Stomach smooth muscle (tissue), 2 donors: Measurements from ENCODE around the gene CHAF1A.

Experiments
- H3K27ac ChIP-seq: one replicate; pipeline ENCODE4 v1.7.0; 2013; ENCODE audit warnings: mild to moderate bottlenecking, low read length, inconsistent platforms
- H3K27me3 ChIP-seq, 2 donors: one replicate each; pipeline ENCODE4 v1.7.0; 2013; ENCODE audit warnings: low read length in 2 of 2; ENCODE audit not compliant: insufficient read depth in 2 of 2, control insufficient read depth in 1 of 2
- H3K36me3 ChIP-seq, 2 donors: one replicate each; pipeline ENCODE4 v1.7.0; 2013; ENCODE audit warnings: low read length in 2 of 2; ENCODE audit not compliant: control insufficient read depth in 2 of 2, insufficient read depth in 2 of 2
- H3K4me1 ChIP-seq: one replicate; pipeline ENCODE4 v1.7.0; 2013; ENCODE audit warnings: low read length; ENCODE audit not compliant: control insufficient read depth, insufficient read depth
- H3K4me3 ChIP-seq, 2 donors: one replicate each; pipeline ENCODE4 v1.7.0; 2013; ENCODE audit warnings: low read length in 2 of 2
- H3K9ac ChIP-seq, 2 donors: one replicate each; pipeline ENCODE4 v1.7.0; 2013; ENCODE audit warnings: low read length in 2 of 2, mild to moderate bottlenecking in 1 of 2
- H3K9me3 ChIP-seq, 2 donors: one replicate each; pipeline ENCODE4 v1.7.0; 2013; ENCODE audit warnings: low read length in 2 of 2; ENCODE audit not compliant: control insufficient read depth in 2 of 2
- donor health status: healthy.
- donor health status: Pancreatic carcinoma.

CHAF1A gene

GRCh38 chr19:4402171-4403004, at the start of gene CHAF1A:
CHAF1A (plus strand) TSS chr19:4402640; CDS start chr19:4402763, 123 bp downstream.
- H3K9ac ChIP-seq: peak within 1 kb of the TSS; percentile 75 to 89
- H3K36me3 ChIP-seq: no peaks in the 10 kb centered on the region
- H3K4me3 ChIP-seq: peak within 1 kb of the TSS; percentile 75 to 79
- peaks cover 35% of the 10 kb centered on the region for H3K4me1 ChIP-seq
- H3K27me3 ChIP-seq: no peaks in the 10 kb centered on the region
- no peaks in the 10 kb centered on the region for H3K9me3 ChIP-seq
- H3K27ac ChIP-seq: peak within 1 kb of the TSS; percentile 91

- no peaks in the 10 kb centered on the region for H3K9me3 ChIP-seq
- no peak overlapping the region for H3K4me3 ChIP-seq
- H3K9ac ChIP-seq: no peak overlapping the region
- no peak overlapping the region for H3K27ac ChIP-seq
- H3K36me3 ChIP-seq: peaks cover 0 to 5% of the 10 kb centered on the region in 2 donors
- no peaks in the 10 kb centered on the region for H3K27me3 ChIP-seq
- H3K4me1 ChIP-seq: no peaks in the 10 kb centered on the region
Observed at GRCh38 chr19:4352701-4353121, 49.7 kb upstream of the CHAF1A start.

- Histone ChIP-seq H3K36me3 (peaks cover 0 to 10% of the 10 kb centered on the region in 2 donors), H3K4me3 (no peak overlapping the region), H3K27me3 (no peaks in the 10 kb centered on the region), H3K9me3 (no peaks in the 10 kb centered on the region), H3K9ac (no peak overlapping the region), H3K27ac (no peak overlapping the region), H3K4me1 (peaks cover under 1% of the 10 kb centered on the region)
Observed at GRCh38 chr19:4354282-4354681, 48.2 kb upstream of the CHAF1A start.

- Histone ChIP-seq H3K36me3 (peaks cover 0 to 11% of the 10 kb centered on the region in 2 donors), H3K4me3 (no peak overlapping the region), H3K4me1 (peaks cover 3% of the 10 kb centered on the region), H3K27ac (no peak overlapping the region), H3K9ac (no peak overlapping the region), H3K9me3 (no peaks in the 10 kb centered on the region), H3K27me3 (no peaks in the 10 kb centered on the region)
Observed at GRCh38 chr19:4354897-4355296, 47.5 kb upstream of the CHAF1A start.

GRCh38 chr19:4357095-4357797, 45.2 kb upstream of the CHAF1A start:
- H3K4me3 ChIP-seq: no peak overlapping the region
- no peaks in the 10 kb centered on the region for H3K9me3 ChIP-seq
- peaks cover 0 to 15% of the 10 kb centered on the region in 2 donors for H3K36me3 ChIP-seq
- H3K27ac ChIP-seq: no peak overlapping the region
- no peaks in the 10 kb centered on the region for H3K27me3 ChIP-seq
- H3K4me1 ChIP-seq: peaks cover 11% of the 10 kb centered on the region
- no peak overlapping the region for H3K9ac ChIP-seq

- H3K4me1 ChIP-seq: peaks cover 11% of the 10 kb centered on the region
- no peaks in the 10 kb centered on the region for H3K9me3 ChIP-seq
- H3K4me3 ChIP-seq: no peak overlapping the region
- H3K36me3 ChIP-seq: peaks cover 0 to 15% of the 10 kb centered on the region in 2 donors
- no peak overlapping the region for H3K27ac ChIP-seq
- no peak overlapping the region for H3K9ac ChIP-seq
- no peaks in the 10 kb centered on the region for H3K27me3 ChIP-seq
Observed at GRCh38 chr19:4357921-4358326, 44.5 kb upstream of the CHAF1A start.

- Histone ChIP-seq H3K4me1 (peaks cover 13% of the 10 kb centered on the region), H3K27me3 (no peaks in the 10 kb centered on the region), H3K9me3 (no peaks in the 10 kb centered on the region), H3K36me3 (peaks cover 4 to 20% of the 10 kb centered on the region in 2 donors), H3K27ac (no peak overlapping the region), H3K4me3 (no peak overlapping the region), H3K9ac (no peak overlapping the region)
Observed at GRCh38 chr19:4358709-4359626, 43.5 kb upstream of the CHAF1A start.

GRCh38 chr19:4359627-4360000, 42.8 kb upstream of the CHAF1A start:
- Histone ChIP-seq H3K9ac (no peak overlapping the region), H3K4me1 (peaks cover 13% of the 10 kb centered on the region), H3K27ac (no peak overlapping the region), H3K4me3 (no peak overlapping the region), H3K36me3 (peaks cover 5 to 22% of the 10 kb centered on the region in 2 donors), H3K9me3 (no peaks in the 10 kb centered on the region), H3K27me3 (no peaks in the 10 kb centered on the region)

- peaks cover 7 to 25% of the 10 kb centered on the region in 2 donors for H3K36me3 ChIP-seq
- H3K9ac ChIP-seq: no peak overlapping the region
- H3K27me3 ChIP-seq: no peaks in the 10 kb centered on the region
- no peak overlapping the region for H3K27ac ChIP-seq
- no peaks in the 10 kb centered on the region for H3K9me3 ChIP-seq
- H3K4me1 ChIP-seq: peaks cover 13% of the 10 kb centered on the region
- H3K4me3 ChIP-seq: no peak overlapping the region
Observed at GRCh38 chr19:4360081-4360569, 42.3 kb upstream of the CHAF1A start.

GRCh38 chr19:4360641-4361151, 41.7 kb upstream of the CHAF1A start:
- H3K4me3 ChIP-seq: no peak overlapping the region
- H3K4me1 ChIP-seq: peaks cover 13% of the 10 kb centered on the region
- H3K36me3 ChIP-seq: peaks cover 13 to 28% of the 10 kb centered on the region in 2 donors

More at GRCh38 chr19:4360641-4361151, 41.7 kb upstream of the CHAF1A start:
- H3K27me3 ChIP-seq: no peaks in the 10 kb centered on the region
- no peak overlapping the region for H3K9ac ChIP-seq
- no peaks in the 10 kb centered on the region for H3K9me3 ChIP-seq
- no peak overlapping the region for H3K27ac ChIP-seq
